GM12878 (cell line): Measurements from ENCODE around the gene BORCS6. TPM values are rescaled to one million over a fixed set of nuclear protein-coding genes. Genes with fewer than 3 reads are reported as not detected.
A peak's percentile ranks its signal among the peaks of the same experiment; 100 is the strongest.

Source experiments
- ATAC-seq: fragments of 200-7000 bp; cut with Tn5 transposase; 3 replicates; pipeline ENCODE4 v1.9.1; 2020; ENCODE audit warnings: mild to moderate bottlenecking, moderate library complexity
- BruUV-seq: library from RNA; stranded (reverse); fragments of 400-500 nt; replicated peaks from 2 replicates; lab custom pipeline; 2021; lab: Mats Ljungman, UMichigan
- CTCF ChIA-PET: fragments of 300-600 bp; sonication (Branson Sonifier 250); formaldehyde crosslinking; extraction: SDS; loops from one replicate; lab custom pipeline; 2021; ENCODE audit warnings: inconsistent platforms; lab: Yijun Ruan, JAX
- POLR2A ChIA-PET: fragments of 350-600 bp; formaldehyde crosslinking; extraction: SDS; loops from one replicate; lab custom pipeline; 2021; ENCODE audit warnings: inconsistent platforms; lab: Charles Lee
- RAD21 ChIA-PET: fragments of 300-600 bp; sonication (Branson Sonifier 250); formaldehyde crosslinking; loops from one replicate; lab custom pipeline; 2023; ENCODE audit warnings: antibody characterized with exemption; ENCODE audit not compliant: unreplicated experiment; lab: Charles Lee
- SMC1A ChIA-PET: fragments of 300-600 bp; sonication (Branson Sonifier 250); formaldehyde crosslinking; loops from one replicate; lab custom pipeline; 2023; ENCODE audit not compliant: unreplicated experiment, uncharacterized antibody; lab: Charles Lee
- DNase-seq: peaks from one replicate; pipeline ENCODE4 v3.0.0-alpha.2; 2011; ENCODE audit warnings: low read depth, low spot score
- FAIRE-seq: peaks from 3 replicates; lab custom pipeline; 2011; peaks lifted over from hg19 to GRCh38; lab: Jason Lieb, UNC
- H2AFZ ChIP-seq: 2 replicates; pipeline ENCODE4 v1.6.0; 2011; ENCODE audit warnings: low read depth, low read length, control low read depth; ENCODE audit not compliant: control insufficient read depth
- H3K27ac ChIP-seq: 2 replicates; pipeline ENCODE4 v1.5.1; 2011; ENCODE audit warnings: control low read depth; ENCODE audit not compliant: control insufficient read depth, insufficient read depth
- H3K27me3 ChIP-seq, 2 experiments: replicated peaks in 1 of 2; 2 replicates each; pipeline versions ENCODE4 v1.6.0 to v1.6.1; 2011; ENCODE audit warnings: low read length in 1 of 2; ENCODE audit not compliant: control insufficient read depth in 2 of 2, insufficient read depth in 2 of 2
- H3K36me3 ChIP-seq, 2 experiments: 2 replicates each; pipeline ENCODE4 v1.5.1; 2011; ENCODE audit warnings: low read length in 1 of 2; ENCODE audit not compliant: control insufficient read depth in 2 of 2, insufficient read depth in 2 of 2
- H3K4me1 ChIP-seq: 2 replicates; pipeline ENCODE4 v1.6.1; 2011; ENCODE audit warnings: mild to moderate bottlenecking, low read length, moderate library complexity, mixed read lengths; ENCODE audit not compliant: control insufficient read depth, insufficient read depth
- H3K4me2 ChIP-seq: 2 replicates; pipeline ENCODE4 v1.6.0; 2011; ENCODE audit warnings: control low read depth; ENCODE audit not compliant: control insufficient read depth, insufficient read depth
- H3K4me3 ChIP-seq: fragments of 200-600 bp; sonication (generic); 2 replicates; pipeline ENCODE4 v1.5.1; 2016
- H3K79me2 ChIP-seq: 2 replicates; pipeline ENCODE4 v1.6.0; 2011; ENCODE audit warnings: low read length; ENCODE audit not compliant: control insufficient read depth, insufficient read depth
- H3K9ac ChIP-seq: 2 replicates; pipeline ENCODE4 v1.8.0; 2011; ENCODE audit warnings: low read length, control low read depth, mixed read lengths; ENCODE audit not compliant: control insufficient read depth, insufficient read depth
- H3K9me3 ChIP-seq: replicated peaks from 3 replicates; pipeline ENCODE4 v1.5.1; 2011; ENCODE audit warnings: mild to moderate bottlenecking, low read length; ENCODE audit not compliant: control insufficient read depth, insufficient read depth
- H4K20me1 ChIP-seq: 2 replicates; pipeline ENCODE4 v1.6.0; 2011; ENCODE audit not compliant: control insufficient read depth, insufficient read depth
- ATF3 ChIP-seq: IDR thresholded peaks from 2 replicates; pipeline ENCODE4 v1.6.1; 2011; ENCODE audit warnings: low read depth, mild to moderate bottlenecking, low read length, moderate library complexity, borderline replicate concordance; ENCODE audit errors: extremely low read depth
- BACH1 ChIP-seq: fragments of 450-650 bp; IDR thresholded peaks from 2 replicates; pipeline ENCODE4 v1.6.1; 2017; ENCODE audit warnings: mild to moderate bottlenecking, borderline replicate concordance
- CBFB ChIP-seq: IDR thresholded peaks from 2 replicates; pipeline ENCODE4 v1.6.1; 2016; ENCODE audit warnings: antibody characterized with exemption, low read depth
- HDGF ChIP-seq: fragments of 450-650 bp; IDR thresholded peaks from 2 replicates; pipeline ENCODE4 v1.6.1; 2016; ENCODE audit warnings: antibody characterized with exemption
- MXI1 ChIP-seq: fragments of 150-350 bp; IDR thresholded peaks from 2 replicates; pipeline ENCODE4 v1.6.1; 2011; ENCODE audit warnings: low read depth, mild to moderate bottlenecking, inconsistent platforms, low read length, improper control_type of control experiment
- POLR2A ChIP-seq: IDR thresholded peaks from 2 replicates; pipeline ENCODE4 v1.6.1; 2011; ENCODE audit warnings: low read depth, mild to moderate bottlenecking, low read length
- RAD21 ChIP-seq: IDR thresholded peaks from 2 replicates; pipeline ENCODE4 v1.6.1; 2011; ENCODE audit warnings: mild to moderate bottlenecking, low read depth, low read length, moderate library complexity; ENCODE audit not compliant: insufficient read depth
- RAD51 ChIP-seq: fragments of 450-650 bp; IDR thresholded peaks from 2 replicates; pipeline ENCODE4 v1.6.1; 2016; ENCODE audit warnings: moderate library complexity, mild to moderate bottlenecking, inconsistent platforms
- RELB ChIP-seq: fragments of 450-650 bp; IDR thresholded peaks from 2 replicates; pipeline ENCODE4 v1.6.1; 2017; ENCODE audit warnings: low read depth, mild to moderate bottlenecking, moderate library complexity
- SMARCA5 ChIP-seq: fragments of 450-650 bp; IDR thresholded peaks from 2 replicates; pipeline ENCODE4 v1.6.1; 2017; ENCODE audit warnings: mild to moderate bottlenecking
- YY1 ChIP-seq: IDR thresholded peaks from 2 replicates; pipeline ENCODE4 v1.6.1; 2011; ENCODE audit warnings: low read depth, mild to moderate bottlenecking, low read length
- ZBTB40 ChIP-seq: fragments of 450-650 bp; IDR thresholded peaks from 2 replicates; pipeline ENCODE4 v1.6.1; 2016; ENCODE audit warnings: mild to moderate bottlenecking, moderate library complexity, borderline replicate concordance
- ZNF207 ChIP-seq: fragments of 450-650 bp; IDR thresholded peaks from 2 replicates; pipeline ENCODE4 v1.6.1; 2014; ENCODE audit warnings: antibody characterized with exemption, mild to moderate bottlenecking, borderline replicate concordance
- WGBS: methylation state at CpG from one replicate; pipeline ENCODE4 v1.1.6; 2016; ENCODE audit warnings: low lambda C conversion rate; ENCODE audit not compliant: insufficient replicate concordance, insufficient coverage; ENCODE audit errors: missing lambda C conversion rate; 5-methylcytosine and 5-hydroxymethylcytosine counted together
- in situ Hi-C: fragments of 300-500 bp; cut with MboI; formaldehyde crosslinking; loops from 9 replicates; pipeline ENCODE4 v1.14.3; 2018; ENCODE audit warnings: mixed read lengths
- intact Hi-C: fragments of 100-400 bp; cut with micrococcal nuclease; formaldehyde crosslinking; loops from one replicate; pipeline ENCODE4 v1.14.2; 2022; ENCODE audit not compliant: unreplicated experiment
- polyA plus RNA-seq, 11 experiments: library from polyadenylated mRNA; depleted of rRNA in 4 of 11; unstranded in 6 of 11; stranded (reverse) in 5 of 11; fragments of >200 nt; fragmentation: Nextera tagmentation in 4 of 11; fragmentation: Illumina TruSeq in 1 of 11; extraction: Ambion mirVana in 4 of 11; extraction: Trizol in 1 of 11; gene quantifications; 1 replicate in 1 of 11; 2 replicates in 10 of 11; pipeline versions ENCODE4 v1.2.1 to v1.2.3, GENCODE V29; 2011 to 2016; ENCODE audit warnings: inconsistent platforms in 2 of 11, missing spikeins in 2 of 11, low read depth in 1 of 11
- total RNA-seq, 4 experiments: library from RNA; depleted of rRNA in 3 of 4; stranded (reverse); fragments of >200 nt in 3 of 4; fragmentation: Illumina TruSeq in 1 of 4; extraction: Trizol in 1 of 4; gene quantifications; 2 replicates each; pipeline versions ENCODE4 v1.2.1 to v1.2.3, GENCODE V29; 2013 to 2021

The BORCS6 gene
- total and polyA plus RNA-seq, 10 of the 15 experiments (the other 5 are each of a cell fraction or from before 2014, with no cell fraction given), result 0.37 to 14.1 (median 6.7) TPM

GRCh38 chr17:8223356-8224126 lies 33.6 kb upstream of the BORCS6 start:
- no peak for FAIRE-seq
- peak; percentile 49 for TF ChIP-seq RAD21
- 0 out of 2 replicates have a peak, but pooled peaks have one; percentile 2 for TF ChIP-seq ATF3
- 0 out of 2 replicates have a peak, but pooled peaks have one; percentile 19 for TF ChIP-seq ZNF207
- TF ChIP-seq SMARCA5, result peak; percentile 54; the same call in 1 of the 2 replicates
- TF ChIP-seq HDGF, result peak; percentile 10; the same call in 1 of the 2 replicates
- peak; percentile 29; the same call in 1 of the 2 replicates for TF ChIP-seq MXI1
- TF ChIP-seq RELB, result peak; percentile 16; the same call in 1 of the 2 replicates
- TF ChIP-seq CBFB, result 0 out of 2 replicates have a peak, but pooled peaks have one; percentile 14
- TF ChIP-seq POLR2A, result no peak
- TF ChIP-seq YY1, result 0 out of 2 replicates have a peak, but pooled peaks have one; percentile 7
- TF ChIP-seq ZBTB40, result no peak
- 0 out of 2 replicates have a peak, but pooled peaks have one; percentile 7 for TF ChIP-seq RAD51
- 0 out of 2 replicates have a peak, but pooled peaks have one; percentile 11 for TF ChIP-seq BACH1

More at GRCh38 chr17:8223356-8224126, 33.6 kb upstream of the BORCS6 start:
- peak overlapping the region; percentile 91 for H2AFZ ChIP-seq
- CTCF ChIA-PET, result interaction anchor here (0.5 to 5.0 kb wide), 15 partner anchors 13 to 153 kb away, joined by 3 to 56 read pairs (median 11); partner anchors contain the start of genes ALOXE3, AURKB, BORCS6 and CTC1
- H3K4me1 ChIP-seq, result peaks cover 27% of the 10 kb centered on the region
- H3K4me3 ChIP-seq, result peak overlapping the region; percentile 83
- H3K36me3 ChIP-seq, result peaks cover 7 to 12% of the 10 kb centered on the region in 2 experiments; a peak in 3 of 4 replicates
- ATAC-seq (peak; percentile 53), DNase-seq (no peak)
- TSS peak; percentile 94 for BruUV-seq
- H3K79me2 ChIP-seq, result no peaks in the 10 kb centered on the region
- POLR2A ChIA-PET, result interaction anchor here (1.0 to 9.0 kb wide), 15 partner anchors 13 to 101 kb away, joined by 3 to 161 read pairs (median 6); partner anchors contain the start of genes AURKB, BORCS6, CTC1 and PFAS
- H3K9ac ChIP-seq, result peak overlapping the region; percentile 95
- RAD21 ChIA-PET, result interaction anchor here (0.6 to 6.5 kb wide), 12 partner anchors 12 to 647 kb away, joined by 3 to 117 read pairs (median 4); partner anchors contain the start of genes AURKB, BORCS6, CTC1 and PFAS
- WGBS, result 10% methylated on average over 27 of the region's 27 CpGs
- intact Hi-C loops (loop anchor here (1.0 to 5.0 kb wide), 3 partner anchors 51 to 86 kb away; no protein-coding TSS in a partner anchor), in situ Hi-C loops (loop anchor here (5.0 kb wide), 2 partner anchors 36 to 96 kb away; no protein-coding TSS in a partner anchor)
- no peaks in the 10 kb centered on the region for H3K27me3 ChIP-seq
- peak overlapping the region; percentile 97 for H3K27ac ChIP-seq
- H3K9me3 ChIP-seq, result no peaks in the 10 kb centered on the region
- SMC1A ChIA-PET, result interaction anchor here (0.7 to 6.7 kb wide), 13 partner anchors 13 to 104 kb away, joined by 3 to 64 read pairs (median 20); partner anchors contain the start of genes AURKB, BORCS6, CTC1 and PFAS
- H3K4me2 ChIP-seq, result peak overlapping the region; percentile 99
- H4K20me1 ChIP-seq, result no peaks in the 10 kb centered on the region; the same call in 1 of the 2 replicates
